Keratinocyte (primary cell): ENCODE data around the gene DISP2. TPM values are rescaled to one million over a fixed set of nuclear protein-coding genes. Genes with fewer than 3 reads are reported as not detected.

Experiments used
- DNase-seq: peaks from one replicate; pipeline ENCODE4 v3.0.0-alpha.2; 2011; ENCODE audit warnings: low read depth, missing footprints, low spot score
- FAIRE-seq: peaks from 2 replicates; lab custom pipeline; 2011; peaks lifted over from hg19 to GRCh38; lab: Jason Lieb, UNC
- H2AFZ ChIP-seq: 2 replicates; pipeline ENCODE4 v1.6.0; 2012; ENCODE audit warnings: low read length, control low read depth, inconsistent platforms; ENCODE audit not compliant: control insufficient read depth
- H3K27ac ChIP-seq: 2 replicates; pipeline ENCODE4 v1.5.1; 2011; ENCODE audit warnings: low read length; ENCODE audit not compliant: control insufficient read depth, insufficient read depth
- H3K27me3 ChIP-seq: 3 replicates; pipeline ENCODE4 v1.6.0; 2011; ENCODE audit warnings: low read length; ENCODE audit not compliant: control insufficient read depth, insufficient read depth; ENCODE audit errors: extremely low read depth
- H3K36me3 ChIP-seq, 2 experiments: 2 replicates in 1 of 2; 3 replicates in 1 of 2; pipeline ENCODE4 v1.5.1; 2011; ENCODE audit warnings: low read length in 2 of 2, mild to moderate bottlenecking in 1 of 2; ENCODE audit not compliant: control insufficient read depth in 2 of 2, insufficient read depth in 2 of 2; ENCODE audit errors: extremely low read depth in 1 of 2
- H3K4me1 ChIP-seq: 3 replicates; pipeline ENCODE4 v1.5.1; 2011; ENCODE audit warnings: low read length; ENCODE audit not compliant: control insufficient read depth, insufficient read depth; ENCODE audit errors: extremely low read depth
- H3K4me2 ChIP-seq: 3 replicates; pipeline ENCODE4 v1.6.0; 2011; ENCODE audit warnings: low read depth, low read length; ENCODE audit not compliant: control insufficient read depth, insufficient read depth; ENCODE audit errors: extremely low read depth
- H3K4me3 ChIP-seq, 3 experiments: fragments of 200-600 bp in 1 of 3; sonication (generic) in 1 of 3; 2 replicates in 2 of 3; 3 replicates in 1 of 3; pipeline ENCODE4 v1.5.1; 2011 to 2016; ENCODE audit warnings: low read length in 3 of 3, mild to moderate bottlenecking in 3 of 3, control low read depth in 2 of 3, inconsistent platforms in 1 of 3, low read depth in 1 of 3, mixed read lengths in 1 of 3, mixed run types in 1 of 3, moderate library complexity in 1 of 3; ENCODE audit not compliant: control insufficient read depth in 2 of 3, insufficient read depth in 2 of 3; ENCODE audit errors: extremely low read depth in 1 of 3
- H3K79me2 ChIP-seq: 2 replicates; pipeline ENCODE4 v1.6.0; 2012; ENCODE audit warnings: low read length; ENCODE audit not compliant: control insufficient read depth, insufficient read depth
- H3K9ac ChIP-seq: 3 replicates; pipeline ENCODE4 v1.6.0; 2011; ENCODE audit warnings: low read length; ENCODE audit not compliant: control insufficient read depth, insufficient read depth; ENCODE audit errors: extremely low read depth
- H3K9me1 ChIP-seq: 3 replicates; pipeline ENCODE4 v1.6.0; 2011; ENCODE audit warnings: low read length; ENCODE audit not compliant: control insufficient read depth, insufficient read depth; ENCODE audit errors: extremely low read depth
- H3K9me3 ChIP-seq: 2 replicates; pipeline ENCODE4 v1.5.1; 2012; ENCODE audit warnings: low read depth, low read length; ENCODE audit not compliant: control insufficient read depth
- H4K20me1 ChIP-seq: 3 replicates; pipeline ENCODE4 v1.6.0; 2011; ENCODE audit warnings: low read length; ENCODE audit not compliant: control insufficient read depth, insufficient read depth; ENCODE audit errors: extremely low read depth
- CTCF ChIP-seq, 3 experiments: IDR thresholded peaks in 1 of 3; conservative IDR thresholded peaks in 1 of 3; optimal IDR thresholded peaks in 1 of 3; 2 replicates in 2 of 3; 3 replicates in 1 of 3; pipeline versions ENCODE3 to v1.5.1; 2011; ENCODE audit warnings: low read length in 3 of 3, mild to moderate bottlenecking in 3 of 3, moderate library complexity in 2 of 3, control low read depth in 1 of 3, inconsistent platforms in 1 of 3; ENCODE audit not compliant: insufficient read depth in 2 of 3; ENCODE audit errors: extremely low read depth in 1 of 3
- EZH2 ChIP-seq: IDR thresholded peaks from one replicate; pipeline ENCODE4 v1.6.1; 2012; ENCODE audit warnings: inconsistent platforms, mild to moderate bottlenecking, low read length, moderate library complexity
- dilution Hi-C: fragments of 300-500 bp; cut with MboI; formaldehyde crosslinking; loops from one replicate; pipeline ENCODE4 v1.7.0; 2020; ENCODE audit warnings: low sequenced_read_pairs; ENCODE audit not compliant: extremely low pct_ligation_motif_present
- polyA plus RNA-seq, 5 experiments: library from polyadenylated mRNA; depleted of rRNA in 3 of 5; stranded (reverse) in 3 of 5; stranded (forward) in 1 of 5; unstranded in 1 of 5; fragments of >200 nt; gene quantifications; 1 replicate in 1 of 5; 2 replicates in 3 of 5; 3 replicates in 1 of 5; pipeline versions ENCODE4 v1.2.1 to v1.2.3, GENCODE V29; 2011 to 2012; ENCODE audit warnings: missing spikeins in 2 of 5, low read depth in 1 of 5, low replicate concordance in 1 of 5

DISP2 gene
- polyA plus RNA-seq, 1 donor (not counting 4 experiments of a cell fraction or from before 2014, with no cell fraction given), result 0.12 TPM

- no peak within 1 kb of the TSS for H3K27ac ChIP-seq
- H2AFZ ChIP-seq, result peak within 1 kb of the TSS; percentile 62
- H3K9me1 ChIP-seq, result no peaks in the 10 kb centered on the region
- H3K9me3 ChIP-seq, result no peaks in the 10 kb centered on the region
- DNase-seq (no peak), FAIRE-seq (no peak)
- peaks cover 39% of the 10 kb centered on the region for H3K4me1 ChIP-seq
- dilution Hi-C loops, result no loop called here
- no peaks in the 10 kb centered on the region for H3K27me3 ChIP-seq
- peaks cover 0 to 8% of the 10 kb centered on the region in 2 experiments for H3K36me3 ChIP-seq
- peak within 1 kb of the TSS; percentile 60 for H3K4me2 ChIP-seq
- H3K9ac ChIP-seq, result peak within 1 kb of the TSS; percentile 65
- TF ChIP-seq EZH2, result no peak
- peak in 2 of 3 experiments; percentile 40 to 45 for TF ChIP-seq CTCF (optimal IDR thresholded peaks at IDR 0.05 in 1 of 3, IDR thresholded peaks at IDR 0.05 in 1 of 3, conservative IDR thresholded peaks at IDR 0.05 in 1 of 3; ENCODE audit: extremely low read depth in 1 of 3, insufficient read depth in 2 of 3, low read length in 3 of 3)
- H3K4me3 ChIP-seq, result peak within 1 kb of the TSS; percentile 65 to 73 (median 73)
- H3K79me2 ChIP-seq, result peaks cover 21% of the 10 kb centered on the region
- H4K20me1 ChIP-seq, result no peaks in the 10 kb centered on the region
These were observed 34.6 kb upstream of the DISP2 start, which contains the start of gene INAFM2 for GRCh38 chr15:40323239-40323952. Gene INAFM2 (plus strand): TSS chr15:40323692. CDS start chr15:40324056, 364 bp downstream.

- H2AFZ ChIP-seq, result peak overlapping the region; percentile 62
- H3K36me3 ChIP-seq, result peaks cover 0 to 10% of the 10 kb centered on the region in 2 experiments
- no peaks in the 10 kb centered on the region for H3K9me3 ChIP-seq
- H3K4me1 ChIP-seq, result peaks cover 45% of the 10 kb centered on the region
- H3K4me3 ChIP-seq, result peak overlapping the region; percentile 65 to 73 (median 73)
- no peak overlapping the region for H3K27ac ChIP-seq
- peaks cover 3% of the 10 kb centered on the region for H3K9me1 ChIP-seq
- peak overlapping the region; percentile 60 for H3K4me2 ChIP-seq
- peaks cover 21% of the 10 kb centered on the region for H3K79me2 ChIP-seq
- H3K27me3 ChIP-seq, result no peaks in the 10 kb centered on the region
- H3K9ac ChIP-seq, result peak overlapping the region; percentile 65
- H4K20me1 ChIP-seq, result no peaks in the 10 kb centered on the region
- TF ChIP-seq EZH2 (no peak), CTCF (optimal IDR thresholded peaks at IDR 0.05 in 1 of 3, IDR thresholded peaks at IDR 0.05 in 1 of 3, conservative IDR thresholded peaks at IDR 0.05 in 1 of 3; ENCODE audit: extremely low read depth in 1 of 3, insufficient read depth in 2 of 3, low read length in 3 of 3) (no peak)
- DNase-seq (no peak), FAIRE-seq (no peak)
- dilution Hi-C loops, result no loop called here
These were observed 33.8 kb upstream of the DISP2 start for GRCh38 chr15:40323953-40324937.
